ENCODE results near the gene SELENOS. TPM values are rescaled to one million over a fixed set of nuclear protein-coding genes. Genes with fewer than 3 reads are reported as not detected.

Gene SELENOS
- total RNA-seq, 1 donor from 2014 or later = 46.9 TPM

DNA sequence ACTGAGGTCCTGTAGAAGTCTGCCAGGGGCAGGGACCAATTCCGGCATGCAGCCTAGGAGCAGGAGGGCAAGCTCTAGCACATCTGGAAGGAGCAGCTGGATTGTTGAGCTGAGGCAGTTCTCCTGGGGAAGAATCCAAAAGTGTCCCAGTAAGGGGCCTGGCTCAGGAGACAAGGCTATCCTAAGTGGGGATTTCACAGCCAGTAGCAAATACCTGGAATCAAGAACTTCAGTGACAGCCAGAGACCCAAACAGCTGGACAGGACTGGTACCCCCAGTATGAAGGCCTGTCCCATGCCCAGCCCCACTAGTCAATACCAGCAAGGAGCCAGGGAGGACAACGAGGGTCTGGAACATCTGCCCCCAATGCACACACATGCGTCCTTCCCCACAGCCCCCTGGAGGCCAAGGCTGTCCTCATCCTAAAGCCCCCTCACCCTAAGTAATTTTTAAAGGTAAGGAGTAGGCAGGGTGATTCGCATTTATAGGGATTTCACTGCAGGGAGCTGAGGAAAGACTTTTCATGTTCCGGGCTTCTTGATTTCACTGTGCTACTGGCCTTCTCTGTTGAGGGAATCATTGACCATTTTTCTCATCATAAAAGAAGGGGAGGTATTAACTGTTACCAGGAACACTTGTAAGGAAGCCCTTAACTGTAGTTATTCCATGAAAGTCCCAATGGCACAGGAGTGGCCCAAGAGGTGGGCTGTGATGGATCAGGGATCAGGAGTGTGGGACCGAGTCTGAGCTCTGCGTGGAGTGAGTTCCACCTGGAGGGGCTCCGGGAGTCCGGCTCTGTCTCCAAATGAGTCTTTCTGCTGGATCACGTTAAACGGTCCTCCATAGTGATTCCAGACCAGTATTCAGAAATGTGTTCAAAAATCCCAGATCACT is 22.9 kb downstream of the SELENOS start:
- DNase-seq = no peak
- Mint-ChIP-seq H3K27ac (ENCODE audit: unreplicated experiment) (no peak overlapping the region), H3K4me3 (ENCODE audit: unreplicated experiment) (no peak overlapping the region), H3K9me3 (ENCODE audit: unreplicated experiment) (peaks cover 7% of the 10 kb centered on the region), H3K36me3 (ENCODE audit: unreplicated experiment) (no peaks in the 10 kb centered on the region), H3K27me3 (ENCODE audit: unreplicated experiment) (peaks cover 5% of the 10 kb centered on the region), H3K4me1 (ENCODE audit: low read depth, unreplicated experiment) (peaks cover 38% of the 10 kb centered on the region)
- TF ChIP-seq, protein P1, sequence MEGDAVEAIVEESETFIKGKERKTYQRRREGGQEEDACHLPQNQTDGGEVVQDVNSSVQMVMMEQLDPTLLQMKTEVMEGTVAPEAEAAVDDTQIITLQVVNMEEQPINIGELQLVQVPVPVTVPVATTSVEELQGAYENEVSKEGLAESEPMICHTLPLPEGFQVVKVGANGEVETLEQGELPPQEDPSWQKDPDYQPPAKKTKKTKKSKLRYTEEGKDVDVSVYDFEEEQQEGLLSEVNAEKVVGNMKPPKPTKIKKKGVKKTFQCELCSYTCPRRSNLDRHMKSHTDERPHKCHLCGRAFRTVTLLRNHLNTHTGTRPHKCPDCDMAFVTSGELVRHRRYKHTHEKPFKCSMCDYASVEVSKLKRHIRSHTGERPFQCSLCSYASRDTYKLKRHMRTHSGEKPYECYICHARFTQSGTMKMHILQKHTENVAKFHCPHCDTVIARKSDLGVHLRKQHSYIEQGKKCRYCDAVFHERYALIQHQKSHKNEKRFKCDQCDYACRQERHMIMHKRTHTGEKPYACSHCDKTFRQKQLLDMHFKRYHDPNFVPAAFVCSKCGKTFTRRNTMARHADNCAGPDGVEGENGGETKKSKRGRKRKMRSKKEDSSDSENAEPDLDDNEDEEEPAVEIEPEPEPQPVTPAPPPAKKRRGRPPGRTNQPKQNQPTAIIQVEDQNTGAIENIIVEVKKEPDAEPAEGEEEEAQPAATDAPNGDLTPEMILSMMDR (IDR thresholded peaks at IDR 0.05; ENCODE audit: partially characterized antibody, unreplicated experiment) = no peak

- Mint-ChIP-seq H3K27ac (ENCODE audit: unreplicated experiment) (no peak overlapping the region), H3K4me3 (ENCODE audit: unreplicated experiment) (peak overlapping the region; percentile 83), H3K27me3 (ENCODE audit: unreplicated experiment) (peaks cover 5% of the 10 kb centered on the region), H3K36me3 (ENCODE audit: unreplicated experiment) (no peaks in the 10 kb centered on the region), H3K4me1 (ENCODE audit: low read depth, unreplicated experiment) (peaks cover 30% of the 10 kb centered on the region), H3K9me3 (ENCODE audit: unreplicated experiment) (peaks cover 7% of the 10 kb centered on the region)
- TF ChIP-seq, protein P1 (IDR thresholded peaks at IDR 0.05; ENCODE audit: partially characterized antibody, unreplicated experiment) = no peak
- no peak for DNase-seq
Observed at GRCh38 chr15:101252836-101253235, 24.4 kb downstream of the SELENOS start.

GRCh38 chr15:101251830-101252820 is 25.2 kb downstream of the SELENOS start, which contains the start of gene CHSY1:
Gene CHSY1, minus strand, starts transcription at chr15:101252048. Its CDS starts 592 bp downstream, at chr15:101251456.
- TF ChIP-seq, protein P1 (IDR thresholded peaks at IDR 0.05; ENCODE audit: partially characterized antibody, unreplicated experiment) = no peak
- Mint-ChIP-seq H3K36me3 (ENCODE audit: unreplicated experiment) (no peaks in the 10 kb centered on the region), H3K9me3 (ENCODE audit: unreplicated experiment) (peaks cover 7% of the 10 kb centered on the region), H3K27ac (ENCODE audit: unreplicated experiment) (peak within 1 kb of the TSS; percentile 94), H3K4me1 (ENCODE audit: low read depth, unreplicated experiment) (peaks cover 37% of the 10 kb centered on the region), H3K4me3 (ENCODE audit: unreplicated experiment) (peak within 1 kb of the TSS; percentile 94), H3K27me3 (ENCODE audit: unreplicated experiment) (peaks cover 5% of the 10 kb centered on the region)
- DNase-seq = peak; percentile 84

DNA sequence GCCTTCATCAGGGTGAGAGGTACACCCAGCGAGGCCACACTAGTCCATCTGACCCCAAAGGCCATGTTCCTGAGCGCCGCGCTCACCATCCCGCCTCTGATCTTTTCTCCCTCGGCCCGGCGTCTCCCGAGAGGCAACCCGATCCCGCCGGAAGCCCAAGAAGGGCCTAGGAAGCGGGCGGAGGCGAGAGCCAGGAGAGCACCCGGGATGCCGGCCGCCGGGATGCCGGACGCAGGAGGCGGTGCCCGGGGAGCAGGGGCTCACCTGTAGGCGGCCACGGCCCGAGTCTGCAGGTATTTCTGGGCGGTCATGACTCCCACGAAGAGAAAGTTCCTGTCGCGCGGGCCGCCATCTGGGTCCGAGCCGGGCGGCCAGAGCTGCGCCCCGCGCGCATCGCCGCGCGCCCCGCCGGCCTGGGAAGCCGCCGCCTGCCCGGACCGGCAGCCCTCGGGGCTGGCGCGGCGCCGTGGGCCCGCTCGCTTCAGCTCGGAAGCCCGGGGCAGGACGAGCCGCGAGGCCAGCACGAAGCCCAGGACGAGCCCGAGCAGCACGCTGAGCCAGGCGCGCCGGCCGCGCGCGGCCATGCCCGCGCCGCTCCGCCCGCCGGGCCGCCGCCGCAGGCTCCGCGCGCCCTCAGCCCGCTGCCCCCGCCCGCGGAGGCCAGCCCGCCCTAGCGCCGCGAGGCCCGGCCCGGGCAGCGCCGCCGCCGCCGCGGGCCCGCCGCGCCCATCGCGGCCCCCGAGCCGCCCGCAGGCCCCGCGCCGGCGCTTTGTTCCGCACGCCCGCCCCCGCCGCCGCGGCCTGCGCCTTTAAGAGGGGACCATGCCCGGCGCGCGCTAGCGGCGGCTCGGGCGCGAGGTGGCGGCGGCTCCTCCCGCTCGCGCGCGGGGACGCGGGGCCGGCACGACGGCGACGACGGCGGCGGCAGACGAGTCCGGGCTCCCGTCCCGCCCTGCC is 26.1 kb downstream of the SELENOS start:
- H3K36me3 Mint-ChIP-seq (ENCODE audit: unreplicated experiment) = no peaks in the 10 kb centered on the region
- H3K4me1 Mint-ChIP-seq (ENCODE audit: low read depth, unreplicated experiment) = peaks cover 39% of the 10 kb centered on the region
- TF ChIP-seq, protein P1 (IDR thresholded peaks at IDR 0.05; ENCODE audit: partially characterized antibody, unreplicated experiment) = no peak
- H3K4me3 Mint-ChIP-seq (ENCODE audit: unreplicated experiment) = peak overlapping the region; percentile 94
- peaks cover 5% of the 10 kb centered on the region for H3K27me3 Mint-ChIP-seq (ENCODE audit: unreplicated experiment)
- DNase-seq = peak; percentile 80
- peaks cover 7% of the 10 kb centered on the region for H3K9me3 Mint-ChIP-seq (ENCODE audit: unreplicated experiment)
- peak overlapping the region; percentile 94 for H3K27ac Mint-ChIP-seq (ENCODE audit: unreplicated experiment)

All from glutamatergic neuron (in vitro differentiated cells).